ENCODE data around the gene DNAJC5.
A peak's percentile ranks its signal among the peaks of the same experiment; 100 is the strongest.
"Not testable (repeated sequence)": the region's sequence is repeated elsewhere in the genome, so short reads cannot be mapped to it uniquely, and the experiment has no call there.

DNAJC5 gene, protein sequence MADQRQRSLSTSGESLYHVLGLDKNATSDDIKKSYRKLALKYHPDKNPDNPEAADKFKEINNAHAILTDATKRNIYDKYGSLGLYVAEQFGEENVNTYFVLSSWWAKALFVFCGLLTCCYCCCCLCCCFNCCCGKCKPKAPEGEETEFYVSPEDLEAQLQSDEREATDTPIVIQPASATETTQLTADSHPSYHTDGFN

DNA sequence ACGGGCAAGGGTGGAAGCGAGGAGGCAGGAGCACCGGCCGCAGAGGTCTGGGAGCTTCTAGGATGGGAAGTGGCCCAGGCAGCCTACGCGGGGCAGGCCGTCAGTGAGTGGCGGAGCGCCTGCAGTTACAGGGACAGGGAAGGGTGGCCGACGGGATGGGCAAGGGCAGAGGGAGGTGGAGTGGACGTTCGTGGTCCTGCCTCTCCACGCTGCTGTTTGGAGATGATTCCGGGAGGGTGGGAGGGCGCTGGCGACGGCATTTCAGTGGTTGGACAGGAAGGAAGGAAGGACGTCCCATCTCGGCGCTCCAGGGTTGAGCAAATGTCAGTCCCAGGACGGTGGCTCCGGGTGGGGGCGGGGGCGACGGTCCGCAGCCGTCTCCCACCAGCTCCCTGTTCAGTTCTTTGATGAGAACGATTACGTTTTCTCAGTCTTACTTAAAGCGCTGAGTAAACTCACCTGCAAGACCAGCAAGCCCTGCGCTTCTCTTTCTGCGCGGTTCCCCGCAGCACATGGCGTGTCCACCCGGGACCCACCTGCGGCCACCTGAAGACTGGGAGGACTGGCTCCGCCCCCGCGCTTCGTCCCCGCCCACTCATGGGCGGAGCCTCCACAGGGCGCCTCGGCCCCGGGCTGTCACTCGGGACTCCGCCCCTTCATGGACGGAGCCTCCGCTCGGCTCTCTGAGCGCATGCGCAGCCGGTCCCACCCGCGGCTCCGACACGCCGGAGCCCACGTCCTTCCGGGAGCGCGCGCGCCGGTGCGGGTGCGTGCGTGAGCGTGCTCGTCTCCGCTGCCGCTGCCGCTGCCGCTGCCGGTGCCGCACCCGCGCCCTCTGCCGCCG, at the start of gene DNAJC5:
Gene DNAJC5, plus strand, starts transcription at position 769 of the 844 bp plus-strand sequence. CDS start 33,220 bp downstream, outside the sequence.
- peak; percentile 89 for DNase-seq

DNA sequence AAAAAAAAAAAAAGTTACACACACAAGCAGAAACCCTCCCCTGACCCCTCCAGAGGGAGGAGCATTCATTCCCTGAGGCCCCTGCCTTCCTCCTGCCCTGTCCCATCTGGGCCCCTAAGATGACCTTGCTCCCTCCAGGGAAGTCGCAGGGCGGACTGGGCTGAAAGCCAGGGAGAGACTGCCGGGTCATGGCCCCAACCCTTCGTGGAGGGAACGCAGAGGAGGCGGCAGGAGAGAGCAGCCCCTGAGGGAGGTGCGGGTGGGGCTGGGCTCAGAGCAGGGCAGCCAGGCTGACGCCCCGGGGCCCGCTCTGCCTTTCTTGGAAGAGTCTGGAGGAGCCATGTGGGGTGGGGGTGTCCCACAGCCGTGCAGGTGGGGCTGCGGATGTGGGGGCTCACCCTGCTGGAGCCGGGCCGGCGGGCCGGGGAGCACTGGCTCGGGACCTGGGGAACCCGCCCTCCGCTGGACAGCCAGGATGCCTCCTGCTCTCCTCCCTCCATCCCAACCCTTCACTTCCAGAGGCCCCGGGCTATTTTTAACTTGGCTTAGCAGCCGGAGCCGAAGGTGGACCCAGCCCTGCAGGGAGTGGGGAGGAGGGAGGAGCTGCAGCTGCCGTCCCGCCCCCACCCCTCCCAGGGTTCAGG, 48.7 kb upstream of the DNAJC5 start:
- no peak for DNase-seq

DNA sequence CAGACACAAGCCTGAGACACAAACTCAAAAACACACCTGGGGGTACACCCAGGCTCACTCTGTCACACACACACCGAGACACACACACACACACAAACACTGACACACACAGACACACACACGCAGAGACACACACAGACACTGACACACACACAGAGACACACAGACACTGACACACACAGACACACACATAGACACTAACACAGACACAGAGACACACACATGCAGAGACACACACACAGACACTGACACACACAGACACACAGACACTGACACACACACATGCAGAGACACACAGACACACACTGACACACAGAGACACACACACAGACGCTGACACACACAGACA, 48.1 kb upstream of the DNAJC5 start:
- no peak for DNase-seq

DNA sequence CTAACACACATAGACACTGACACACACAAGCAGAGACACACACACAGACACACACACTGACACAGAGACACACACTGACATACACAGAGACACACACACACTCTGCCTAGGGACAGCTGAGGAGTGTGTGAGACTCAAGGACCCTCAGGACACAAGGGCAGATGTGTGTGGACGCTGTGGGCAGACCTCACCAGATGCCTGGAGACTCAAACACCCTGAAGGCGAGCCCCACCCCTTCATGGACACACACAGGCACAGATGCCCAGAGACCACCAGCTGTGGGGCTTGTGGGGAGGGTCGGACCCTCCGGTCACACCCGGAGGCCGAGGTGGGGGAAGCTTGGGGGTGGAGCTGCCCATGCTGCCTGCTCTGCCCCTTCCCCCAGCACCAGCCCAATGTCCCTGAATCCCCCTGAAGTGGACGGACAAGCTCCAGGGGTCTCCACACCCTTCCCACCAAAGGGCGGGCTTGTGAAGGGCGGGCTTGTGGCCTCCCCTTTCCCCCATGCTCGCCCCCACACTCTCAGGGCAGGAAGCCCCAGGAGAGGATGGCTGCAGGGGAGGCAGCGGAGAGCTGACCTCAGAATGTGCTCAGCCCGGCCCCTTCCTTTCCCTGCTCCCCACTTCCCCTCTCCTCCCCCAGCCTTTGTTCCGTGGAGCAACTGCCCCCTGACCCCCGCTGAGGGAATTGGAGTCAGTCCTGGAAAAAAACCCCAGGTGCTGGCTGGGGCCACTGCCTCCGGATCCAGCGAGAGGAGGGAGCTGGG, 47.5 kb upstream of the DNAJC5 start:
- DNase-seq, result no peak

DNA sequence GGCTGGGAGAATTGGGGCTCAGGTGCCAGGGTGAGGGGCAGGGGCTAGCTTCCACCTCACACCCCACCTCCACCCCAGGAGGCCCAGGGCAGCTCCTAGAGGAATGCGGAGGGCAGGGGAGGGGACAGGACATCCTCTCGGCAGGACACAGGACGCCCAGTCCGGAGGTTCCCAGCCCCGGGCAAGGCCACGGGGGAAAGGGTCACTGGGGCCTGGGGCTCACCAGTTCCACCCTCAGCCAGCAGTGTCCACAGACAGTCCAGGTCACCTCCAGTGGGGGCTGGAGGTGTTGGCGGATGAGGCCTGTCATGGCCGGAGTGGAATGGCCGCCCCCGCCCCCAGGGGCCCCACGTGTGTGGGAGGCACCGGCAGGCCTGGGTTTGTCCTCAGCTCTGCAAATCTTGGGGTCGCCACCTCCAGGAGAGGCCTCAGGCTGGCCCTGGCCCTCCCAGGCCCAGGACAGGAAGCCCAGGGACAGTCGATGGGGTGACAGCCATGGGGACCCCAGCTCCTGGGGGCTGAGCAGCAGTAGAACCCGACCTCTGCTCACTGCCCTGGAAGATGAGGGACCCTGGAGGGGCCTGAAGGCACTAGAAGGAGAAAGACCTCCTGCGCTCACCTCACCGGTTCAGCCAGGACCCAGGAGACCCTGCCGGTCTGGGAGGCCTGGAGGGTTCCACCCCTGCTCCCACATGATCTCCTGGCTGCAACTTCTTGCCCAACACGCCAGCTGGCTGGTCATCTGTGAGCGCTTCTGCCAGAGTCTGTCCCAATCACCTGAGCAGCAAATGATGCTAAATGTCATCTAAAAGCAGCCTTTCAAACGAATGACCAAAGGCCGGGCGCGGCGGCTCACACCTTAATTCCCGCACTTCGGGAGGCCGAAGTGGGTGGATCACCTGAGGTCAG, 46.7 kb upstream of the DNAJC5 start:
- DNase-seq, result no peak

DNA sequence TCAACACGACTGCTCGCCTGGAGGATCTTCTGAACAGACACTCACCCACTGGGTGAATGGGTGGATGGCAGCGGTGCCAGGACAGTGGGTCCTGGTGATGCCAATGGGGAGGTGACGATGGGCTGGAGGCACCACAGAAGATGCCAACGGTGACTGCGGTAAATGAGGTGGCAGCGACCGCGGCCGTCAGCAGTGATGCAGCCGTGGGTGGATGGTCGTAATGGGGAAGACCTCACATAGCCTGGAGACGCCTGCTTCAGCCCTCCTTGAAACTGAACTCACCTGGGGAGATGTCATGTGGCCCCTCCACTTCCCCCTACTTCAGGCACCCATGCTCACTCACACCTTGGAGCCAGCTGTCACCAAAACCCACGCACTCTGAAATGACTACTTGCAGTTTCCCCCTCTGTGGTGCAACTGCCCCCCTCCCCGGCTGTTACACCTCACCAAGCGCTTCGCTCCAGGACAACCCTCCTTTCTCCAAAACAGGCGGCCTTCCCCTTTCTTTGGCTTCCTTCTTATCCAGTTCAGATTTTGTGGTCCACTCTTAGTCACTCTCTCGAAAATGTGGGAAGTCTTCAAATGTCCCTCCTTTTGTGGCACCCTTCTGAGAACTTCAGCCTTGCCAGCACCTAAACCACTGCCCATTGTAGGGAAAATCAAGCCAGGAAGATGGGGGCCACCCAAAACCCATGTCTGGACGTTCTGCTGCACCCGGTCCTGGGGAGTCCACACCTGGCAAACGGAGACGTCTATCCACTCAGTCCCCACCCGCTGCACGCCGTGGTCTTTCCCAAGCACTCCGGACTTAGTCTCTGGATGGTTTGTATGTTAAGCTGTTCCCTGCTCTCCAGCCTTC, 44.0 kb upstream of the DNAJC5 start:
- no peak for DNase-seq

DNA sequence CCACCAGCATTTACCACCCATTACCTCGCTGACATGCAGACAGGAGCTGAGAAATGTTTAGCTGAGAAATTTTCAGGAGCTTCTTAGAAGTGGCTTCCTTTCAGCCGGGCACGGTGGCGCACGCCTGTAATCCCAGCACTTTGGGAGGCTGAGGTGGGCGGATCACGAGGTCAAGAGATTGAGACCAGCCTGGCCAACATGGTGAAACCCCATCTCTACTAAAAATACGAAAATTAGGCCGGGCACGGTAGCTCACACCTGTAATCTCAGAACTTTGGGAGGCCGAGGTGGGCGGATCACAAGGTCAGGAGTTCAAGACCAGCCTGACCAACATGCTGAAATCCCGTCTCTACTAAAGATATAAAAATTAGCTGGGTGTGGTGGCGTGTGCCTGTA, 43.4 kb upstream of the DNAJC5 start:
- not testable (repeated sequence) for DNase-seq

DNA sequence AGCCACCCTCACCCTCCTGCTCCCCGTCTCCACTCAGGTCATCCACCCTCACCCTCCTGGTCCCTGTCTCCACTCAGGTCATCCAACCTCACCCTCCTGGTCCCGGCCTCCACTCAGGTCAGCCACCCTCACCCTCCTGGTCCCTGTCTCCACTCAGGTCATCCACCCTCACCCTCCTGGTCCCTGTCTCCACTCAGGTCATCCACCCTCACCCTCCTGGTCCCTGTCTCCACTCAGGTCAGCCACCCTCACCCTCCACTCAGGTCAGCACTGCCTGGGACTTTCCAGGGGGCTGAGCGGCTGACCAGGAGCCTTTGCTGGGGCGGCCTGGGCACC, 41.2 kb upstream of the DNAJC5 start:
- DNase-seq, result not testable (repeated sequence)

DNA sequence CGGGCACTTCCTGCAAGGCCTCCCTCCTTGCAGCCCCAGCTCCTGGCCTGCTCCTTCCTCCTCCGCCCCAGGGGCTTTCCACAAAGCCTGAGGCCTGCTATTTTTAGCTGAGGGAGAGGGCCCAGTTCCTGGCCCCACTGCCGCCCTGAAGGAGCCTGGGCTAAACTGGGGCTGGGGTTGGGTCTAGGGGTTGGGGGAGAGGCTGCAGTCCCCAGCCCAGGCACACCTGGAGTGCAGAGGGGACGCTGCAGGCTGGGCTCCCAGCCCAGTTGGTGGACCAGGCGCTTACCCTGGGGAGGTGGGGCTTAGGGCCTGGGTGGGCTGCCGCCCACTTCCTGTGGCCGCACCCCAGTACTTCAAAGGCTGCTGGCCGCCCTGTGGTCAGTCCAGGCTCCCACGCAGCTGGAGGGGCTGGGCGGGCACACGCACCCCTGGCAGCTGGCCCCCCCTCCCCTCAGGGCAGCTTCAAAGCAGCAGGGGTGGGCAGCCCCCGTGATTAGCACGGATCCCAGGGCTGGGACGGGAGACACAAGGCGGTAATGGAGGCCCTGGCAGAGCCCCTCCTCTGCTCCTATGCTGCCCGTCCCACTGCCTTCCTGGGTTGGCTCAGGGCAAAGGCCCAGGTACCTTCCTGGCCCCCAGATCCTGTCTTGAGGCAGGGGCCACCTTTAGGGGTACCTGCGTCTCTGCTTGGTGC, 40.7 kb upstream of the DNAJC5 start:
- no peak for DNase-seq

DNA sequence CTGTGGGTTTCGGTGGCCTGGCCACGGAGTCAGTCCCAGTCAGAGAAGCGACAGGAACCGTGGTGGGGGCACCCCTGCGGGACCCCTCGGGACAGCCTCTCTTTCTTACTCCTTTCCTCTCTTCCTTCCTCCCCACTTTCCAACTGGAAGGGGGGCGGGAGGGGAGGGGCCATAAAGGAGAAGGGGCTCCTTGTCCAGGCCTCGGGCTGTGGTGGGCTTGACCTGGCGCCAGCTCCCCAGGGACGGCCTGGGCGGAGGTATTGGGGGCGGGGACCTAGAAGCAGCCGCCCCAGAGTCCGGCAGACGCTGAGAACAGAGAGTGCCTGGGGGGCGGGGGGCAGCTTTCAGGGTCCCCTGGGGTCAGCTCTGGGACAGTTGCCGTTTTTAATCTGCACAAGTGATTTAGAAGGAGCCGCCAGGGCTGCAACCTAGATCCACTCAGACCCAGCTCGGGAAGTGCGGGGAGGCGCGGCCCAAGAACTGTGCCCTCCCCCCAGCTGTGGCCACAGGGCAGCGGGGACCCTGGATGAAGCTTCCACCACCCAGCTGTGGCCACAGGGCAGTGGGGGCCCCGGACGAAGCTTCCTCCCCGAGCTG, 40.1 kb upstream of the DNAJC5 start:
- no peak for DNase-seq

DNA sequence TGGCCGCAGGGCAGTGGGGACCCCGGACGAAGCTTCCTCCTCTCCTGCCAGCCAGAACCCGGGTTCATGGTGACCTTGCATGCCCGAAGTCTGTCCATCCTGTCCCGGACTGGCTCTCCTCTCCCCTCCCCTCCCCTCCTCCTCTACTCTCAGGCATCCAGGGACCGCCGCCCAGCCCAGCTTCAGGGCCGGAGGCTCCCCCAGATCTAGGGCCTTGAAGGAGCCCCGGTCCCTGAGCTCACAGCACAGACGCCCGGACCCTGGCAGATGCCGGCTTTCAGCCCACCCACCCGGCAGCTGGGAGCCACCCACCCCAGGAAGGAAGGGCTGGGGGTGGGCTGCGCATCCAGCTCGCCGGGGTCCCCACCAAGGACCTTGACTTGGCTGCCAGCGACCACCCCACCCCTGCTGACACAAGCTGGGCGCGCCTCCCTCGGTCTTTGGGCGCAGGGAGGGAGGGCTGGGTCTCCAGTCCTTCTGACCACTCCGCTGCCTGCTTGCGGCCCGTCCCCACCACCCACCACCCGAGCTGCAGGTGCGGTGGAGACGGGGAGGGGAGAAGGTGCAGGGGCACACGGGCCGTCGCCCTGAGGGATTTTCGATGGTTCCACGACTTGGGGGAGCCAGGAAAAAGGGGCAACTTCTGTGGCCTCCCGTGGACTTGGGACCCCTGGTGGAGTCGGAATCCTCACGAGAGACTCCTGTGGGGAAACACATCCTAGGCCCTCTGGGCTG, 39.4 kb upstream of the DNAJC5 start:
- no peak for DNase-seq

DNA sequence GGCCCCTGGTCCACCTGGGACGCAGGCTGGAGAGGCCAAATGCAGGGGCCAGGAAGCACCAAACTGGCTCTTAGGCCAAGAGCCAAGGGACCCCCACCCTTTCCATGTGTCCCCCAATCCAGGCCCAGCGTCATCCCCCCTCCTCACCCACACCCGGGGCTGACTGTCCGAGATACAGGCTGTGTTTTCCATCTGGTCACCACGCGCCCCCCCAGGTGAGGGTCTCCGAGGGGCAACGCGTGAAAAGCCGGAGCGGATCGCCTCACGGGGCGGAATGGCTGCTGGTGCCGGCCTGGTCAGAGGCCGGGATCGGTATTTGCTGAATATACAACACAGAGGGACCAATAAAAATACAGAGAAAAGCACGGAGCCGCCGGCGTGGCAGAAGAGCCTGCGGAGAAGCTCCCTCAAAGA, 38.8 kb upstream of the DNAJC5 start:
- no peak for DNase-seq

DNA sequence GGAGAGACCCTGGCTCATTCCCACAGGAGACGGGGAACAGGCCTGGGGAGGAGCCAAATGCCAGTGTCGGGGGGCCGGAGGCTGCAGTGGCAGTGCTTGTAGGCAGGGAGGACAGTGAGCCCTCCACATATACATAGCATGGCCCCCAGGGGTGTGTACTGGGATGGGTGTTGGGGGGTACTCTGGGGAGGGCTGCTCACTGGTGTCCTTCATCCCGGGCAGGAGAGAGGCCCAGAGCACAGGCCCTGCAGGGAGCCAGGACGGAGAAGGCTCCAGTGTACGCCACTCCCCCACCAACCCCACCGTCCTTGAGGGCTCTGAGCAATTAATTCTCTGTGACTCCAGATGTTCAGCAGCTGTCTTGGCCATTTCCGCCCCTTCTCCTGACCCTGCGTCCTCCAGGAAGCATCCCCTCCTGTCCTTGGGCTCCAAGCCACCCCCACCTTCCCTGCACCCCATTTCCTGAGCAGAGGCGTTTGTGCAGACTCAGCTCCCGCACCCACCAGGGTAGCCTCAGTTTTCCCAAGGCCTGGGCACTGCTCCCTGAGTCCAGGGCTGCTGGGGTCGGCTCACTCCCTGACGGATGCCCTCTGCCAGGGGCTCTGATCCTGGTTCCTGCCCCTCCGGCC, 37.0 kb upstream of the DNAJC5 start:
- no peak for DNase-seq

DNA sequence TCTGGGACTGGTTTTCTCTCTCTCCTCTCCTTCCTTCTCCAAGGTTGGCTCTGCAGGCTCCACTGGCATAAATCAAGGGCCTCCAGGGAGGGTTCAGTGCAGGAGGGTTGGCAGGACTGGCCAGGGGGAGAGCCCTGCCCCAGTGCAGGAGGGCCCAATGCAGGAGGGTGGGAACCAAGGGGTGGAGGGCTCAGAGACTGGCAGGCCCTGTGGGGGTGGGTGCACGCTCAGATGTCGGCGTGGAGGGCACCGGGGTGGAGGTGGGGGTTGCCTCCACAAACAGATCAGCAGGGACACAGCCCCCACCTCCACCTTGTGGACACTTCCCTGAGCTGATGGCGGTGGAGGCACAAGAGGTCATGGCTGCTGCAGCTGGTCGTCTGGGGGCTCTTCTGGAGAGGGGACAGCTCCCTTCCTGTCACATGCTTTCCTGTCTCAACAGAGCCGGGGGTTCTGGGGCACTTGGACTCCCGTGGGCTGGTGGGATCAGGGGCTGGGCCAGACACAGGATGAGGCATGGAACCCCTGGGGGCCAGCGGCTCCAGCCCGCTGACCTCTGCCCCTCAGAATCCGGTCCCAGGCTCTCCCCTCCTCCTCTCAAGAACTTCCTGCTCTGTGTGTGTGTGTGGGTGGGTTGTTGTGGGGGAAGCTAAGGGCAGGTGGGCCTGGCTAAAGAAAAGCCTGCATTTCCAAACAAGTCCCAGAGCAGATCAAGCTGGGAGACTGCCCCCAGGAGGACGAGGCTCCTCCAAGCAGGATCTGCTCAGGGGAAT, 36.3 kb upstream of the DNAJC5 start:
- no peak for DNase-seq

DNA sequence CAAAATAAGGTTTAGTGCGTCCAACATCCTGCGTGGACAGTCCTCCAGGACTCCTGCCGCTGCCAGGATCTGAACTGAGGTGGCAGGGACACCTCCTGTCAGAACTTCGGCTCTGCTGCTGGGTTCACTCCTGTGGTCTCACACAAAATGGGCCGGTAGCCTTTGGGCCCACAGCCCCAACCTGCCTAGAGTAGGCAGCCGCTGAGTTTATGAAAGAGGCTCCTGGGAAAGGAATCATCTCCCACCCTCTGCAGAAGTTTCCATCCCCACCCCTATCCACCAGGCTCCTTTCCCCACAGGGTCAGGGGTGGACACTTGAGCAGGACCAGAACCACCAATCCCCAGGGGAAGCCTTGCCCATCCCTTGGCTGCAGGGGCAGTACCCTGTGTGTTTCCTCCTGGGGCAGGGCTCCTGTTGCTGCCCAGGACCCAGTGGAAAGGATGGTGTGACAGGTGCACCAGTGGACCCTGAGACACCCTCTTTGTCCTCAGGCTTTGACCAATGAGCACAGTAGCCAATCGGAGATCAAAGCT, 35.7 kb upstream of the DNAJC5 start:
- DNase-seq, result no peak

DNA sequence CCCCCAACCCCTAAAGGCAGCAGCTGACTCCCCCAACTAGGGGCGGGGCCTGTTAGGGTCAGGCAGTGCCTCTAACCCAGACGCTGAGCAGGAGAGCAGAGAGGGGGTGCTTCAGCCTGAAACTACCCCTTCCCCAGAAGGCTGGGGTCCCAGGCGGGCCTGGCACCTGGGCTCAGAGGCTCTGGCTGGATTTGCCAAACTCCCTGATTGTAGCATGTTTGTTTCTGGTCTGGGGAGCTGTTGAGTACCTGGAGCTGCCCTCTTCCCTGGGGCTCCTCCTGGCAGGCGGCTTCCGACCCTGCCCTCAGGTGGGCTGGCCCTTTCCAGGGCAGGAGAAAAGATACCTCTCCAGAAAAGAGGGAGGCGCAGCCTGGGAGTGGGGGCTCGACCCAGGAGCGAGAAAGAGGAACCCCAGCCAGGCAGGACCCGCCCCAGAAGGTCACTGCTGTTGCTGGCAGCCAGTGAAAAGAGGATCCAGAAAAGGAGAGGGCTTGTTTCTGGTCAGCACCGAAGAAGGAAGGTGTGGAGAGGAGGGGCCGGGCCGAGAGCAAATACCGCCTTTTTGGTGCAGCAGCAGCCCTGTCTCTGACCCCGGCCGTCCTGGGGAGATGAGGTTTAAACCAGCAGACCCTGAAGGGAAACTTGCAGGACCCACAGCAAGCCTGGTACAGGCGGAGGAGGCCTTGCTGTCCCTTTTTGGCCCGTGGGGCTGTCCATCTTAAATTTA, 34.4 kb upstream of the DNAJC5 start:
- DNase-seq, result no peak

DNA sequence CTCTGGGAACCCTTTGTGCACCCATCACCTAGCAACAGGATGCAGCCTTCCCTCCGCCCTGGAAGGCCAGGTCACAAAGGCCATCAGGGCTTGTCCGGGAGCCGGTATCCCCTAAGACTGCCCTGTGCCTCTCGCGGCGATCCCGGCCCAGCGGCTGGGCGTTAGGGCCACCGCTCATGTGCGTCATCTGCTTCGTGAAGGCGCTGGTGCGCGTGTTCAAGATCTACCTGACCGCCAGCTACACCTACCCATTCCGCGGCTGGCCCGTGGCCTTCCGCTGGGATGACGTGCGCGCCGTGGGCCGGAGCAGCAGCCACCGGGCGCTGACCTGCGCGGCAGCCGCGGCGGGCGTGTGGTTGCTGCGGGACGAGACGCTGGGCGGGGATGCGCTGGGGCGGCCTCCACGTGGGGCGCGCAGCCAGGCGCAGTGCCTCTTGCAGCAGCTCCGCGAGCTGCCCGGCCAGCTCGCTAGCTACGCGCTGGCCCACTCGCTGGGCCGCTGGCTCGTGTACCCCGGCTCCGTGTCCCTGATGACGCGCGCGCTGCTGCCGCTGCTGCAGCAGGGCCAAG, 33.5 kb upstream of the DNAJC5 start, which contains the start of gene ABHD16B:
Gene ABHD16B, plus strand, starts transcription at position 134 of the 570 bp plus-strand sequence. Its CDS starts 43 bp downstream, at position 177.
- no peak for DNase-seq
